T-helper 2 cell treated with Interferon-gamma antibody and Interleukin-4, amounts not matched to agents 5 μg/mL and 100 μg/mL, for 36 hours (primary cell): ENCODE results near the gene RIC3.

ENCODE experiments used
- DNase-seq: peaks from one replicate; pipeline ENCODE4 v3.0.0; 2021; ENCODE audit warnings: low spot score
- H3K27ac Mint-ChIP-seq: one replicate; pipeline ENCODE4 v1.8.0; 2021; ENCODE audit warnings: mild to moderate bottlenecking, mixed read lengths
- H3K27me3 Mint-ChIP-seq: one replicate; pipeline ENCODE4 v1.8.0; 2021; ENCODE audit warnings: low read depth, mixed read lengths
- H3K36me3 Mint-ChIP-seq: one replicate; pipeline ENCODE4 v1.8.0; 2021; ENCODE audit warnings: low read depth, mixed read lengths
- H3K4me1 Mint-ChIP-seq: one replicate; pipeline ENCODE4 v1.8.0; 2021; ENCODE audit warnings: low read depth, mixed read lengths
- H3K4me3 Mint-ChIP-seq: one replicate; pipeline ENCODE4 v1.8.0; 2022; ENCODE audit warnings: mild to moderate bottlenecking, moderate library complexity, mixed read lengths
- H3K9me3 Mint-ChIP-seq: one replicate; pipeline ENCODE4 v1.8.0; 2021; ENCODE audit warnings: mixed read lengths

The RIC3 gene

DNA sequence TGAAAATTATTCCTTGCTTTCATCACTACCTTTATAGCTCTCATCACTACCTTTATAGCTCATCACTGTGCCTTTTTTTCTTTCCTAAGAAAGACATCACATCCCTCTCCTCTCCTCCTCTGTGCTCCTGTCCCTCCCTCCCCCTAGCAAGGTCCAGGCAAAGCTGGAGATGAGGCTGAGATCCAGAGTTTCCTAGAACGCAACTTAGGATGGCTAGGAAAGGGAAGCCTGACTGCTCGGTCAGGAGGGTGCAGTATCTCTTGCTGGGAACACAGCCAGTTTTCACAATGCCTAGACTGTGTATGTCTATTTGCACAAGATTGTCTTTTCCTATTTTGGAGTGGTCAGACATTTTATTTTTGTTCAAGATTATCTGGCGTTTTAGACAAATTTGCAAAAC is 63.2 kb downstream of the RIC3 start:
- Mint-ChIP-seq H3K4me1 (no peaks in the 10 kb centered on the region), H3K4me3 (no peak overlapping the region), H3K36me3 (no peaks in the 10 kb centered on the region), H3K27me3 (no peaks in the 10 kb centered on the region), H3K27ac (no peak overlapping the region), H3K9me3 (no peaks in the 10 kb centered on the region)
- DNase-seq: no peak

DNA sequence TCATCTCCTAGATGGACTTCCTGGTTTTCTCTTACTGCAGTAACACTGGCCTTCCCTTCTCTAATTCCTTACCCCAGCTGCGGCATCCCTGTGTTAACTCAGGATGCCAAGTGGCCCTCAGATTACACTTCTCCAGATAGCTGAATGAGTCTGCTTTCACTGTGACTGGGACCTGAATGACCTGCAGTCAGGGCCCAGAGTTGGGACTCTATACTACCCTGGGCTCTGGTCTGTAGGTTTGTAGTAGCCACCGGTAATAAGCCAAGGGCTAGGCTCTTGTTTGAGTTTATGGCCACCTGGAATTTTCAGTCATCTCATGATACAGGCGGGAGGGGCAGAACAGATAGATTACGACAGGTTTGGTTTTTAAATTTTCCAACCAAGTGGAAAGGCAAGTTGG is 63.7 kb downstream of the RIC3 start:
- H3K27me3 Mint-ChIP-seq: no peaks in the 10 kb centered on the region
- H3K9me3 Mint-ChIP-seq: no peaks in the 10 kb centered on the region
- no peaks in the 10 kb centered on the region for H3K4me1 Mint-ChIP-seq
- H3K4me3 Mint-ChIP-seq: no peak overlapping the region
- no peaks in the 10 kb centered on the region for H3K36me3 Mint-ChIP-seq
- DNase-seq: no peak
- H3K27ac Mint-ChIP-seq: no peak overlapping the region

DNA sequence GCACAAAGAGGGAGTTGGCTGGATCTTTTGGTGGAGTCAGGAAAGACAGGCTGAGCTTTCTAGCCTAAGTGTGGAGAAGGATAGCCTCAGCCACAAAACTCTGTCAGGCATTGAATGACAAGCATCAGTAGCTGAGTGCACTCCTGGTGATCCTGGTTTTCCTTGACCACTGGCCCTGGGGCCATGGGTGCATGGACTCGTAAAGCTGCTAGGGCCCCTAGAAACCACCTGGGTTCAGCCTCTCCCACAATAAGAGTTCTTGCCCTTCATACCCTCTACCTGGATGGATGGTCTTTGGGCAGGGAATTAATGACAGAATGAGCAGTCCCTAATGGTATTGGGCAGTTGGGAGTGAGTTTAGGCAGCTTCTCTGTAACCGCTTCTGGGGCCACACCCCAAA is 64.9 kb downstream of the RIC3 start:
- DNase-seq: no peak
- no peaks in the 10 kb centered on the region for H3K36me3 Mint-ChIP-seq
- H3K4me1 Mint-ChIP-seq: no peaks in the 10 kb centered on the region
- H3K4me3 Mint-ChIP-seq: no peak overlapping the region
- H3K9me3 Mint-ChIP-seq: no peaks in the 10 kb centered on the region
- no peaks in the 10 kb centered on the region for H3K27me3 Mint-ChIP-seq
- H3K27ac Mint-ChIP-seq: no peak overlapping the region

DNA sequence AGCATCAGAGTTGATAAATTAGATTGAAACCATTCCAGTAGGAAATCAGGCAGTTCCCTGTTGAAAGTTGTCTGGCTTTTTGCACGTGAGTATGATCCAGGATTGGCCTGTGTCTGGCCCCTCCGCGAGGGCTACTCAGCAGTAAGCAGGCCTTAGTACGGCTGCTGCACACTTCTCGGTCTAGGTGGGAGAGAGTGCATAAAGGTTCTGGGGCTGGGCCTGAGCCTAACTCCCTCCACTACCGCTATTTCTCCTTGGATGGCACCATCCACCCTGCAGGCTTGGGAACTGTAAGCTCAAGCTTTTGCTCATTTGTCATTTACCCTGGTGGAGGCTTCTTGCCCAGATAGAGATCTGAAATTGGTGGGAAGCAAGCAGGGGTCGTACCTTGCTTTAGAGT is 65.9 kb downstream of the RIC3 start:
- DNase-seq: no peak
- no peaks in the 10 kb centered on the region for H3K9me3 Mint-ChIP-seq
- H3K27me3 Mint-ChIP-seq: no peaks in the 10 kb centered on the region
- H3K27ac Mint-ChIP-seq: no peak overlapping the region
- no peaks in the 10 kb centered on the region for H3K36me3 Mint-ChIP-seq
- H3K4me1 Mint-ChIP-seq: no peaks in the 10 kb centered on the region
- H3K4me3 Mint-ChIP-seq: no peak overlapping the region

DNA sequence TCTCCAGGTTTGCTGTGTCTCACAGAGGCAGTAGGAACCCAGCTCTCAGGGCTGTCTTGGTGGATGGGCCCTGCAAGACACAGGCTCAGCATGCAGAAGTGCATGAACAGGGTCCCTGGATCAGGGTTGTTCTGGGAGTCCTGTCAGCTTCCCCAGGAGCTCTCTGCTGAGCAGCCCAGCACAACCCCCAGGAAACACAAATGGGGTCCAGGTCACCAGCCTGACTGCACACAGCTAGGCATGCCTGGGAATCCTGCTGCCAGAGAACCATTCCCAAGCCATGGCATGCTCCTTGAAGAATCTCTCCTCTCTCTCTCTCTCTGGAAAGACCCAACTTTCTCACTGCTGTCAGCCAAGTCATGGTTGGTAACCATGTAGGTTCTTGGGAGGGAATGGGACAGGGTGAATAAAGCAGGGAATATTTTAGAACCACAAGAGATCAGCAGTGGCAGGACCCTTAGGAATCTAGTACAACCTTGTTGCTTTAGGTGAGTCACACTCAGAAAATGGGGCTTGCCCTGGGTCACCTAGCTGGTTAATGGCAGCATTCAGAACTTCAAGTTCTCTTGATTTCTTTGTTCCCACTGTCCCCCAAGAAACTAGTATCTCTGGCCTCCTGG is 66.4 kb downstream of the RIC3 start:
- Mint-ChIP-seq H3K36me3 (no peaks in the 10 kb centered on the region), H3K9me3 (no peaks in the 10 kb centered on the region), H3K4me3 (no peak overlapping the region), H3K27ac (no peak overlapping the region), H3K27me3 (no peaks in the 10 kb centered on the region), H3K4me1 (no peaks in the 10 kb centered on the region)
- no peak for DNase-seq

DNA sequence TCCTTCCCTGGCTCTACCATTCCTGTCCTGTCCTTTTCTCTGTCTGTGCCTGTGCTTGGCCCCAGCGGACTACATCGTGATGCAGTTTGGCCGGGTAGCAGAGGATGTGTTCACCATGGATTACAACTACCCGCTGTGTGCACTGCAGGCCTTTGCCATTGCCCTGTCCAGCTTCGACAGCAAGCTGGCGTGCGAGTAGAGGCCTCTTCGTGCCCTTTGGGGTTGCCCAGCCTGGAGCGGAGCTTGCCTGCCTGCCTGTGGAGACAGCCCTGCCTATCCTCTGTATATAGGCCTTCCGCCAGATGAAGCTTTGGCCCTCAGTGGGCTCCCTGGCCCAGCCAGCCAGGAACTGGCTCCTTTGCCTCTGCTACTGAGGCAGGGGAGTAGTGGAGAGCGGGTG is 67.4 kb downstream of the RIC3 start:
- Mint-ChIP-seq H3K27me3 (no peaks in the 10 kb centered on the region), H3K9me3 (no peaks in the 10 kb centered on the region), H3K4me3 (no peak overlapping the region), H3K36me3 (no peaks in the 10 kb centered on the region), H3K4me1 (no peaks in the 10 kb centered on the region), H3K27ac (no peak overlapping the region)
- DNase-seq: no peak

DNA sequence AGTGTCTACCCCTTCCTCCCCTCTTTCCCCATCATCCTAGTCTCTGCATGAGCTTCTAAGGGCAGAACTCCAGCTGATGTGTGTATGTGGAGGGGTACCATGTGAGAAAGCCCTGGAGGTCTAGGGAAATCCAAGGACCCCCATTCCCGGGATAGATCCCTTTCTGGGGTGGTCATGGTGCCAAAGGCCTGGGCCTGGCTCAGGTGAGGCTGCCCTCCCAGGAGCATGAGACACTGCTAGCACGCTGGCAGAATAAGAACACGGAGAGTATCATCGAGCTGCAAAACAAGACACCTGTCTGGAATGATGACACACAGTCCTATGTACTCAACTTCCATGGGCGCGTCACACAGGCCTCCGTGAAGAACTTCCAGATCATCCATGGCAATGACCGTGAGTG is 68.2 kb downstream of the RIC3 start:
- Mint-ChIP-seq H3K27me3 (no peaks in the 10 kb centered on the region), H3K9me3 (no peaks in the 10 kb centered on the region), H3K27ac (no peak overlapping the region), H3K4me1 (no peaks in the 10 kb centered on the region), H3K36me3 (no peaks in the 10 kb centered on the region), H3K4me3 (no peak overlapping the region)
- no peak for DNase-seq

DNA sequence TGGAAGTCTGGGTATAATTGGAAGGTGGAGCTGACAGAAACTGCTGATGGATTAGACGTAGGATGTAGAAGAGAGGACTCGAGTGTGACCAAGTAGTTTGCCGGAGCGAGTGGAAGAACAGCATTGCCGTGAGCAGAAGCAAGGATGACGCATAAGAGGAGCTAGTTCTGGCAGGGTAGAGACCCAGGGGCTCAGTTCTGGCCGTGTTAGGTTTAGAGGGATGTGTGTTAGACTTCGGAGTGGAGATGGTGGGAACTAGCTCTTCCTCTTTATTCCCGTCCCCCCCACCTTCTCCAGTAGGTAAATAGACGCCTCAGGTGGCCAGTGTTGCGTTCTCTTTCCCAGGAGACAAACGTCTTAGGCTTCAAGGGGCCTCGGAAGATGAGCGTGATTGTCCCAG is 68.7 kb downstream of the RIC3 start:
- no peak for DNase-seq
- H3K27ac Mint-ChIP-seq: no peak overlapping the region
- no peak overlapping the region for H3K4me3 Mint-ChIP-seq
- no peaks in the 10 kb centered on the region for H3K9me3 Mint-ChIP-seq
- no peaks in the 10 kb centered on the region for H3K27me3 Mint-ChIP-seq
- no peaks in the 10 kb centered on the region for H3K36me3 Mint-ChIP-seq
- H3K4me1 Mint-ChIP-seq: no peaks in the 10 kb centered on the region

DNA sequence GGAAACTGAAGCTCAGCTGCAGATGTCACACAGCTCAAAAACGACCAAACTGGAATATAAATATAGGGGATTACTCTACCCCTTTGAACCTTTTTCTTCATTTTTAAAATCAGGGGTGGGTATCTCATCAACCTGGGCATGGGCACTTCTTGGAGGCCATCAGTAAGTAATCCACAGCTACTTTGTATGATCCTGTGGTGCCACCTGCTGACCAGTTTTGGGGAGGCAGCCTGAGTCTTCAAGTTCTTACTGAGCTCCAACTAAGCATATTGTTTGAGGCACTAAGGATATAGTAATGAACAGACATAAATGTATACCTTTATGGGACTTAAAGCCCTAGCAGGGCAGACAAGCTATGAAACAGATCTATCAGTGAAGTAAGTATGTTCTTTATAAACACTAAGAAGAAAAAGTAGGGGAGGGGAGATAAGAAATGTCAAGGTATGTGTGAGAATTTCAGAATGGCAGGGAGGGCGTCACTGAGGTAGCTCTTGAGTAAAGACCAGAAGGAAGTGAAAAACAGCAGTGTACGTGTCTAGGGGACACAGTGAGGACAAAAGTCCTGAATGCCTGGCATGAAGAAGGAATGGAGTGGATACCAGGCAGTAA is 69.4 kb downstream of the RIC3 start:
- Mint-ChIP-seq H3K27me3 (no peaks in the 10 kb centered on the region), H3K4me1 (no peaks in the 10 kb centered on the region), H3K27ac (no peak overlapping the region), H3K4me3 (no peak overlapping the region), H3K36me3 (no peaks in the 10 kb centered on the region), H3K9me3 (no peaks in the 10 kb centered on the region)
- peak; percentile 39 for DNase-seq

DNA sequence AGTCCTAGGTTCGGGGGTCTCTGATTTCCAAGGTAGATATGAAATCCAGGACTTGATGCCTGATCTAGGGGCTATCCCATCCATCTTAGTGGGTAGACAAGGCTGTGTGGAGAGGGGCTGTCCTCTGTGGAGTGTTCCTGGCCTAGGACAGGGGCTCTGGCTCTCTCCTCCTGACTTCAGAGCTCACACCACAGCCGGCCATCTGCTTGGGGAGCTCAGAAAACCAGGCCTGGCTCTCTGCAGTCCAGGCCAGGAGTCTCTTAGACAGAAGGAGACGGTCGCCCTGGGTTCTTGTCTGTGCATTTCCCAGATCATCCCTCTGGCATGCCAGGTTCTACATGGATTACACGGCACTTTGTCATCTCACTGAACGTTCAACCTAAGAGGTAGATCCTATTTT is 69.9 kb downstream of the RIC3 start:
- Mint-ChIP-seq H3K36me3 (no peaks in the 10 kb centered on the region), H3K4me3 (no peak overlapping the region), H3K4me1 (no peaks in the 10 kb centered on the region), H3K27me3 (no peaks in the 10 kb centered on the region), H3K9me3 (no peaks in the 10 kb centered on the region), H3K27ac (no peak overlapping the region)
- no peak for DNase-seq

DNA sequence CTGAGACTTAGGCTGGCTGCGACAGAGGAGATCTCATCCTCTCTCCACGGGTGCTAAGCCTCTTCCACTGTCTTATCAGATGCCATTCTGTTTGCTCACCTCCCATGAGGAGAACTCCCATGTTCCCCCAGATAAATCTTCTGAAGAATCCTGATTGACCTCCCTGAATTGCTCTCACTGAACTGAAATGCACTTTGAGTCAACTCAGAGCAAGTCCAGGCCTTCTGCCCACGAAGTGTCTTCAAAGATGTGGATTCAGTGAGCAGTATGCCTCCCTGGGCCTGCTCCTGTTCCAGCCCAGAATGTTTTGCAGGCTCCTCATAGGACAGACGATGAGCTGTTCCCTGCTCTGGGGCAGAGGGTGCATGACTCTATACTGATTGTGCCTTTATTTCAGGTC is 70.5 kb downstream of the RIC3 start:
- H3K9me3 Mint-ChIP-seq: no peaks in the 10 kb centered on the region

DNA sequence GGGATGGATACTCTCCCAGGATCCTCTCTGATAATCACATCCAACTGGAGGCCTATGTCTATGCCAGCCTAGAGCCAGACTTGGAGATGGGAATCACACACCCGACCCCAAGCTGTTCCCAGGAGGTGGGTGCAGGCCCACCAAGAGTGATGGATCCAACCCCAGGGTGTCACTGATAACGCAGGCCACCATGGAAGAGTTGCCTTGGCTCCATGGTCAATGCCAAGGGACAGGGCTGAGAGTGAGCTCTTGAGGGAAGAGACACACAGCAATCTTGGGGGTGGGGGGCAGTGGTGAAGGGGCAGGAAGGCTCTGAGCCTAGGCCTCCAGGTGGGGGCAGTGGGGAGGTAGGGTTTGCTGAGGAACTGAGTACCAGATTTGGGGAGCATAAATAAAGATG is 70.9 kb downstream of the RIC3 start:
- H3K4me1 Mint-ChIP-seq: no peaks in the 10 kb centered on the region
- H3K27ac Mint-ChIP-seq: no peak overlapping the region
- no peak for DNase-seq
- no peaks in the 10 kb centered on the region for H3K27me3 Mint-ChIP-seq
- H3K36me3 Mint-ChIP-seq: no peaks in the 10 kb centered on the region
- H3K4me3 Mint-ChIP-seq: no peak overlapping the region
- H3K9me3 Mint-ChIP-seq: no peaks in the 10 kb centered on the region

More for the DNA sequence above, 70.5 kb downstream of the RIC3 start:
- H3K36me3 Mint-ChIP-seq: no peaks in the 10 kb centered on the region
- DNase-seq: no peak
- no peaks in the 10 kb centered on the region for H3K4me1 Mint-ChIP-seq
- H3K27me3 Mint-ChIP-seq: no peaks in the 10 kb centered on the region
- no peak overlapping the region for H3K4me3 Mint-ChIP-seq
- no peak overlapping the region for H3K27ac Mint-ChIP-seq

DNA sequence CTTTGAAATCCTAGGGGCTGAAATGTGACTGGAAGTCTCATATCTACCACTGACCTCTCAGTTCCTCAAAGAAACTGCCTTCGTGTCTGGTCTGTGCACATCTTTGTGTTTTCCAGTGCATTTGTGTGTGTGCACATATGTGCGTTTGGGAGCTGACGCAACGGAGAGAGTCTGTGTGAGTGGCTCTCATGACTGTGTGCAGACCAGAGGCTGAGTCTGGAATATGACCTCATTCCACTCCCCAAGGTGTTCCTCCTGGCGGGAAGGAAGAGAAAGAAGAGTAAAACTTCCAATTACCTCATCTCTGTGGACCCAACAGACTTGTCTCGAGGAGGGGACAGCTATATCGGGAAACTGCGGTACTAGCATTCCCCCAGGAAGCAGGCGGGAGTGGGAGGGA is 71.4 kb downstream of the RIC3 start:
- no peak overlapping the region for H3K27ac Mint-ChIP-seq
- no peaks in the 10 kb centered on the region for H3K36me3 Mint-ChIP-seq
- DNase-seq: no peak
- no peak overlapping the region for H3K4me3 Mint-ChIP-seq
- no peaks in the 10 kb centered on the region for H3K27me3 Mint-ChIP-seq
- H3K9me3 Mint-ChIP-seq: no peaks in the 10 kb centered on the region
- H3K4me1 Mint-ChIP-seq: no peaks in the 10 kb centered on the region

DNA sequence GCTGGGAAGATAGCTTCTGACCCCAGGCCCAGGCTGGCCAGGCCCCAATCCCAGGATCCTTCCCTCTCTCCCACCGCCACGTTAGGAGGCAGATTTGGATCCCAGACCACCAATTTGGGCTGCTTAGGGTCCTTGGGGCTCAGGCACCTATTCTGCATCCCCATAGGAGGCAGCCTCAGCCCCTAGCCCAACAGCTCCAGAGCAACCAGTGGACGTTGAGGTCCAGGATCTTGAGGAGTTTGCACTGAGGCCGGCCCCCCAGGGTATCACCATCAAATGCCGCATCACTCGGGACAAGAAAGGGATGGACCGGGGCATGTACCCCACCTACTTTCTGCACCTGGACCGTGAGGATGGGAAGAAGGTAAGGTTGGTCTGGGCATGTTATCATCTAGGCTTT is 71.8 kb downstream of the RIC3 start:
- no peaks in the 10 kb centered on the region for H3K36me3 Mint-ChIP-seq
- H3K27ac Mint-ChIP-seq: no peak overlapping the region
- no peaks in the 10 kb centered on the region for H3K27me3 Mint-ChIP-seq
- no peaks in the 10 kb centered on the region for H3K4me1 Mint-ChIP-seq
- no peak overlapping the region for H3K4me3 Mint-ChIP-seq
- DNase-seq: no peak
- no peaks in the 10 kb centered on the region for H3K9me3 Mint-ChIP-seq

DNA sequence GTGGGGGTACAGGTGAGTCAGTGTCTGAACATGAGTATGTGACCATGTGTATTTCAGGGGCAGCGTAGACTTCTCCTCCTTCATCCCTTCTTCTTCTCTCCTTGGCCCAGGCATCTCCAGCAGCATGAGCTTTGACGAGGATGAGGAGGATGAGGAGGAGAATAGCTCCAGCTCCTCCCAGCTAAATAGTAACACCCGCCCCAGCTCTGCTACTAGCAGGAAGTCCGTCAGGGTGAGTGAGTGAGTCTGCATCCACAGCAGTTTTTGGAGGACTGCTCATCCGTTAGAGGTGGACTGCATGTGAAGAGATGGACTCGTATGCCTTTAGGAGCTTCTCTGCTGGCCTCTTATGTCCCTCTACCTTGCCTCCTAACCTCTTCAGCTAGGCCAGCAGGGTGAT is 72.2 kb downstream of the RIC3 start:
- Mint-ChIP-seq H3K9me3 (no peaks in the 10 kb centered on the region), H3K4me1 (no peaks in the 10 kb centered on the region), H3K36me3 (no peaks in the 10 kb centered on the region), H3K4me3 (no peak overlapping the region), H3K27ac (no peak overlapping the region), H3K27me3 (no peaks in the 10 kb centered on the region)
- no peak for DNase-seq
